MV-4-11 (cell line): ENCODE data around the gene AFF1.
A peak's percentile ranks its signal among the peaks of the same experiment; 100 is the strongest.
"Not testable (repeated sequence)": the region's sequence is repeated elsewhere in the genome, so short reads cannot be mapped to it uniquely, and the experiment has no call there.

Experiments used
- DNase-seq: peaks from one replicate; lab custom pipeline; 2025; lab: John Stamatoyannopoulos, UW

AFF1 gene

GRCh38 chr4:87055311-87055710 lies 120.5 kb downstream of the AFF1 start:
- DNase-seq: no peak

- DNase-seq: no peak
Measured at GRCh38 chr4:87056881-87057280, 122.1 kb downstream of the AFF1 start.

GRCh38 chr4:87057835-87058355 lies 123.1 kb downstream of the AFF1 start:
- no peak for DNase-seq

- peak; percentile 12 for DNase-seq
Measured at GRCh38 chr4:87058356-87059073, 123.7 kb downstream of the AFF1 start.

GRCh38 chr4:87060957-87061356 lies 126.1 kb downstream of the AFF1 start:
- DNase-seq: no peak

GRCh38 chr4:87065021-87065420 lies 130.2 kb downstream of the AFF1 start:
- no peak for DNase-seq

GRCh38 chr4:87066403-87067123 lies 131.8 kb downstream of the AFF1 start:
- DNase-seq: no peak

GRCh38 chr4:87067124-87067885 lies 132.5 kb downstream of the AFF1 start:
- DNase-seq: no peak

GRCh38 chr4:87068583-87069021 lies 133.8 kb downstream of the AFF1 start:
- DNase-seq: no peak

GRCh38 chr4:87069037-87069742 lies 134.4 kb downstream of the AFF1 start:
- DNase-seq: no peak

- DNase-seq: no peak
Measured at GRCh38 chr4:87071401-87071800, 136.6 kb downstream of the AFF1 start.

GRCh38 chr4:87072545-87072944 lies 137.7 kb downstream of the AFF1 start:
- not testable (repeated sequence) for DNase-seq

GRCh38 chr4:87073199-87074120 lies 138.6 kb downstream of the AFF1 start:
- peak; percentile 54 for DNase-seq

- no peak for DNase-seq
Measured at GRCh38 chr4:87074121-87074488, 139.3 kb downstream of the AFF1 start.

- DNase-seq: no peak
Measured at GRCh38 chr4:87075876-87076275, 141.1 kb downstream of the AFF1 start.

- no peak for DNase-seq
Measured at GRCh38 chr4:87076690-87077358, 142.0 kb downstream of the AFF1 start.

- DNase-seq: no peak
Measured at GRCh38 chr4:87077914-87078585, 143.2 kb downstream of the AFF1 start.

GRCh38 chr4:87078987-87079486 lies 144.2 kb downstream of the AFF1 start:
- DNase-seq: no peak

GRCh38 chr4:87079967-87080366 lies 145.2 kb downstream of the AFF1 start:
- no peak for DNase-seq
